Mammary epithelial cell (primary cell): ENCODE results near the gene SERPIND1.

Source experiments
- EZH2 ChIP-seq: IDR thresholded peaks from 2 replicates; pipeline ENCODE4 v1.6.1; 2012; ENCODE audit warnings: low read length, inconsistent platforms, borderline replicate concordance
- TF ChIP-seq, protein P1 (sequence below), 2 donors: IDR thresholded peaks in 1 of 2; conservative IDR thresholded peaks in 1 of 2; 2 replicates each; pipeline ENCODE4 v1.5.1; 2011 to 2012; ENCODE audit warnings: inconsistent platforms in 2 of 2, low read length in 2 of 2, mild to moderate bottlenecking in 2 of 2, control low read depth in 1 of 2, low read depth in 1 of 2; ENCODE audit not compliant: insufficient read depth in 1 of 2; ENCODE audit errors: extremely low read depth in 1 of 2

DNA sequence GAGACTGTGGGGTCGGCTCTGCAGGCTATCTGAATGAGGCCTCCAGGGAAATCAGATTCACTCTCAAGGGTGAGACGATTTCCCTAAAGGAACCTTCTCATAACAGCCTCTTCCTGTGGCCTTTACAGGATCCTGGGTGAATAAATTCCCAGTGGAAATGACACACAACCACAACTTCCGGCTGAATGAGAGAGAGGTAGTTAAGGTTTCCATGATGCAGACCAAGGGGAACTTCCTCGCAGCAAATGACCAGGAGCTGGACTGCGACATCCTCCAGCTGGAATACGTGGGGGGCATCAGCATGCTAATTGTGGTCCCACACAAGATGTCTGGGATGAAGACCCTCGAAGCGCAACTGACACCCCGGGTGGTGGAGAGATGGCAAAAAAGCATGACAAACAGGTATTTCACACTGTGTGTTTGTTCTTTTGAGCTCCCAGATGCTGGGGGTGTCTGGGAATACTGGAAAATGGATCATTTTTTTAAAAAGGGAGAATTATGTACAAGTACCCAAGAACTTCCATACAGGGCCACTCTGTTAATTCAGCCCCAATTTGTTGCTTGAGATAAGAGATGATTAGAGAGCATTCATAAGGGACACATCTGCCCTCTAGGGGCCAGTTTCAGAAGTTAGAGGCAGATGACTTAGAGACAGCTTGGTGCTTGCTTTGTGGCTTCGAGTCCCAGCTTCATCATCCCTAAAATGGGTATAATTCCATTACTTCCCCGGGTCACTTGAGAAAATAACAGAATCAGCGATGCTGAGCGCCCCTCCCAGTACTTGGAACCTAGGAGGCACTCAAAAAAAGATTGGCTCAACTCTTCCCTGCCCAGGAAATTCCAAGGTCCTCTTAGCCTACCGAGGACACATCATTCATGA, 10.2 kb downstream of the SERPIND1 start:
- TF ChIP-seq, protein P1, sequence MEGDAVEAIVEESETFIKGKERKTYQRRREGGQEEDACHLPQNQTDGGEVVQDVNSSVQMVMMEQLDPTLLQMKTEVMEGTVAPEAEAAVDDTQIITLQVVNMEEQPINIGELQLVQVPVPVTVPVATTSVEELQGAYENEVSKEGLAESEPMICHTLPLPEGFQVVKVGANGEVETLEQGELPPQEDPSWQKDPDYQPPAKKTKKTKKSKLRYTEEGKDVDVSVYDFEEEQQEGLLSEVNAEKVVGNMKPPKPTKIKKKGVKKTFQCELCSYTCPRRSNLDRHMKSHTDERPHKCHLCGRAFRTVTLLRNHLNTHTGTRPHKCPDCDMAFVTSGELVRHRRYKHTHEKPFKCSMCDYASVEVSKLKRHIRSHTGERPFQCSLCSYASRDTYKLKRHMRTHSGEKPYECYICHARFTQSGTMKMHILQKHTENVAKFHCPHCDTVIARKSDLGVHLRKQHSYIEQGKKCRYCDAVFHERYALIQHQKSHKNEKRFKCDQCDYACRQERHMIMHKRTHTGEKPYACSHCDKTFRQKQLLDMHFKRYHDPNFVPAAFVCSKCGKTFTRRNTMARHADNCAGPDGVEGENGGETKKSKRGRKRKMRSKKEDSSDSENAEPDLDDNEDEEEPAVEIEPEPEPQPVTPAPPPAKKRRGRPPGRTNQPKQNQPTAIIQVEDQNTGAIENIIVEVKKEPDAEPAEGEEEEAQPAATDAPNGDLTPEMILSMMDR (conservative IDR thresholded peaks at IDR 0.05 in 1 of 2, IDR thresholded peaks at IDR 0.05 in 1 of 2; ENCODE audit: extremely low read depth in 1 of 2, insufficient read depth in 1 of 2, low read depth in 1 of 2, low read length in 2 of 2), result peak; percentile 74 to 78
- no peak for TF ChIP-seq EZH2
